Naive B cell (primary cell): ENCODE data around the gene GNB1L. TPM values are rescaled to one million over a fixed set of nuclear protein-coding genes. Genes with fewer than 3 reads are reported as not detected.

Experiments
- ATAC-seq, 2 donors: fragments of 150-1000 bp; cut with Tn5 transposase; 2 replicates each; pipeline ENCODE4 v1.10.0; 2021; ENCODE audit warnings: low read depth in 2 of 2, mild to moderate bottlenecking in 2 of 2, moderate library complexity in 2 of 2
- DNase-seq: peaks from one replicate; pipeline ENCODE4 v3.0.0; 2022
- H3K27ac Mint-ChIP-seq, 6 donors: one replicate each; pipeline ENCODE4 v1.8.0; 2020 to 2022; ENCODE audit warnings: mild to moderate bottlenecking in 6 of 6, mixed read lengths in 6 of 6, moderate library complexity in 5 of 6, inconsistent platforms in 2 of 6
- H3K27me3 Mint-ChIP-seq, 3 donors: one replicate each; pipeline ENCODE4 v1.8.0; 2021 to 2022; ENCODE audit warnings: mixed read lengths in 3 of 3, mild to moderate bottlenecking in 1 of 3
- H3K36me3 Mint-ChIP-seq, 2 donors: one replicate each; pipeline ENCODE4 v1.8.0; 2020 to 2022; ENCODE audit warnings: mixed read lengths in 2 of 2, inconsistent platforms in 1 of 2, mild to moderate bottlenecking in 1 of 2
- H3K4me1 Mint-ChIP-seq, 3 donors: one replicate each; pipeline ENCODE4 v1.8.0; 2020 to 2022; ENCODE audit warnings: mixed read lengths in 3 of 3, inconsistent platforms in 1 of 3, mild to moderate bottlenecking in 1 of 3, moderate library complexity in 1 of 3
- H3K4me3 Mint-ChIP-seq, 8 donors: one replicate each; pipeline ENCODE4 v1.8.0; 2020 to 2022; ENCODE audit warnings: mild to moderate bottlenecking in 8 of 8, mixed read lengths in 8 of 8, moderate library complexity in 8 of 8, inconsistent platforms in 2 of 8
- H3K9me3 Mint-ChIP-seq, 7 donors: one replicate each; pipeline ENCODE4 v1.8.0; 2020 to 2022; ENCODE audit warnings: mixed read lengths in 7 of 7, mild to moderate bottlenecking in 5 of 7, inconsistent platforms in 2 of 7, moderate library complexity in 1 of 7
- polyA plus RNA-seq, 6 donors: library from polyadenylated mRNA; unstranded; fragments of 300-500 nt; fragmentation: Illumina TruSeq; gene quantifications; one replicate each; pipeline ENCODE4 v1.2.3, GENCODE V29; 2021; ENCODE audit warnings: low read depth in 6 of 6

Gene GNB1L
- polyA plus RNA-seq, 6 donors from 2014 or later: 6.2 to 14.8 (median 12.0) TPM

DNA sequence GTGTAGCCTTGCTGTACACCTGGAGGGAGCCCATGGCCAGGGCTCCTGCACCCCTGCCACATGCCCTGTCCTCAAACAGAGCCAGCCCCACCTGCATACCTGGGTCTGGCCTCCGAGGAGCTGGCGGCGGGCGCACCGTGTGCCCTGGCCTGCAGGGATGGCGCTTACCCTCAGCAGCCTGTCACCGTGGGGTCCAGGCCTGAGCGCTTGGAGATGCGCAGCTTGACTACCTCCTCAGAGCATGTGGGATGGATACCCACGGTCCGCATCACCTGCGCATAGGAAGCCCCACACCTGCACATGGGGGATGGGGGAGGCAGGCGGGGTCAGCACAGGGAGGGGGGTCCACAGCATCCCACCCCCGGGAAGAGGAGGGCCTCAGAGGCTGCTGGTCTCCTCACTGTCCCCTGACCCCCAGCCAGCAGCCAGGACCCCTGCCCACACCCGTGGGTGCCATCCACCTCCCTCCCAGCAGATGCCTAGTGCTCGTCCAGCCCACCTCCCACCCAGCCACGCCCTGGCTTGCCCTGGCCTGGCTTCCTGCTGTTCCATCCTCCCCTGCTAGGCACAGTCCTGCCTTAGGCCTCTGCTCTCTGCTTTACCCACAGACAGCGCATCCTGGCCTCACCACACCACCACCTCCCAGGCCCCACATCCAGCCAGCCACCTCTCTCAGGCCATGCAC, 22.4 kb upstream of the GNB1L start:
- Mint-ChIP-seq H3K36me3 (no peaks in the 10 kb centered on the region), H3K9me3 (no peaks in the 10 kb centered on the region), H3K27ac (peak overlapping the region in 1 of 6 donors; percentile 61), H3K4me3 (no peak overlapping the region), H3K27me3 (no peaks in the 10 kb centered on the region), H3K4me1 (no peaks in the 10 kb centered on the region)
- DNase-seq: no peak
- ATAC-seq: no peak

DNA sequence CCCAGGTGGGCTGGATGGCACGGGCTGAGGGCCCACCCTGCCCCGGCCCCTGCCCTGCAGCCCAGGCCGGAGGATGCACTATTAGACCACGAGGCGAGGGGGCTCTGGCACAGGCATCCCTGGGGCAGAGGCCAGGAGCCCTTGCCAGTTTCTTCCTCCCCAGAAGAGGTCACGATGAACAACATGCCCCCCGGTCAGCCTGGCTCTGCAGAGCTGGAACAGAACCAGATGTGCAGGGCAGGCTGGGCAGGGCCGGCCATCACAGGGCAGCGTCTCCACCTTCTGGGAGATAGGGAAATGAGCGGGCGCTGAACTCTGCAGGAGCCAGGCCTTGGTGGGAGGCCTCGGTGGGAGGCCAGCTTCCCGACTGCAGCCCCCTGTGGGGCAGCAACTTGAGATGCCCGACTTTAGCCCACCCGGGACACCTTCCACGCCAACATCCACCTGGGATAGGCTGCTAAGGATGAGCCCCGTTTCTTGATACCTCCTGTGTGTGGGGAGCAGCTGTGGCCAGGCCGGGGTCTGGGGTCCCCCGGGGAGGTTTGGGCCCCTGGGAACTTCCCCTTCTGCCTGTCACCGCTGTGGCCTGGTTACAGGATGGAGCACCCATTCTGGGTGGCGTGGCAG, 21.8 kb upstream of the GNB1L start:
- ATAC-seq: no peak
- Mint-ChIP-seq H3K36me3 (no peaks in the 10 kb centered on the region), H3K27ac (no peak overlapping the region), H3K27me3 (no peaks in the 10 kb centered on the region), H3K4me1 (no peaks in the 10 kb centered on the region), H3K4me3 (no peak overlapping the region), H3K9me3 (no peaks in the 10 kb centered on the region)
- DNase-seq: no peak

DNA sequence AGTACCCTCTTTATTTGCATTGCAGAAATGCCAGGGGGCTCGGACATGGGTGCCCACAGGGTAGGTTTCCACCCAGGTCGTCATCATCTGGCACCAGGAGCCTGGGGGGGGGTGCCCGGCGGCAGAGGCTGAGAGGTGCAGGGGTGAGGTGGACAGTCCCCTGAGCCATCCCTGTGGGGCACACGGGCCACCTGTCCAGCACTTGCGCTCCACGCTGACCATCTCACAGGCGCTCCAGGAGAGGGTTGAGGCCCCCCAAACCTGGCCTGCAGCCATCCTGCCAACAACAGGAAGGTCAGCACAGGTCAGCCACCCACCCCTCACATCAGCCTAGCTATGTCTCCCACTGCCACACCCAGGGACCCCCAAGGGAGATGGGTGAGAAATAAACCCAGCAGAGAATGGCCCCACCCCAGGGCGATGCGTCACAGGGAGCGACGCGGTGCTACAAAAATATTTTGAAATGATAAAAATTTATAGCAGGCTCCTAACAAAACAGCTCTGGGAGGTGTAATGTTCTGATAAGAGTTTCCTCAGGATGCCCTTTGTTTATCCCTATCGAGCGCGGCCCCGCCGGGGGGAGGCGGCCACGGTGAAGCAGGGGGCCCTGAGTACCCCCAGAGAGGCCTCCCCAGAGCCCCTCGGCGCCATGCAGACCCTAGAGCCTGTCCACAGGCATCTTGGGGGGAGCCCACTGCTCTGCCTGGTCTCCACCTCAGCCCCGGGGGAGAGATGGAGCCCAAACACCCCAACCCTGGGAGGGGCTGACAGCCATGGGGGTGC, 21.0 kb upstream of the GNB1L start:
- H3K27me3 Mint-ChIP-seq: no peaks in the 10 kb centered on the region
- ATAC-seq (no peak), DNase-seq (no peak)
- no peak overlapping the region for H3K27ac Mint-ChIP-seq
- H3K4me1 Mint-ChIP-seq: no peaks in the 10 kb centered on the region
- H3K9me3 Mint-ChIP-seq: no peaks in the 10 kb centered on the region
- H3K4me3 Mint-ChIP-seq: no peak overlapping the region
- H3K36me3 Mint-ChIP-seq: no peaks in the 10 kb centered on the region

DNA sequence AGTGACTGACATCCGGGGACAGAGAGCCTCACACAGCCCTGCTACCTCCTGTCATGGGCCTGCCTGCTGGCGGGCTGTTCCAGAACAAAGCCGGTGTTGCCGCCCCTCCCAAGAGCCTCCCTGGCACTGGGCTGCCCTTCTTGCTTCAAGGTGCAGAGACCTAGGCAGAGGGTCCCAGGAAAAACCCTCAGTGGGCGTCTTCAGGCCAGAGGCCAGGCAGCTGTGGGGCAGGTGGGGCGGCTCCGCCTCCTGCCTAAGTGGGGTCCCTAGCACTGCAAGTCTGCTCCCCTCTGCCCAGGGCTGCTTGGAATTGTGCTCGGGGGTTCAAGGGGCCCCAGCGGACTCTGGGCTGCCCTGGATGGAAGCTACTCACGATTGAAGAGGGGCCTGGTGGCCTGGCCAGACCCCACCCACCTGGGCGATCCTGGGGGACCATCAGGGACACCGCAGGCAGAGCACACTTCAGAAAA, 20.4 kb upstream of the GNB1L start:
- Mint-ChIP-seq H3K4me1 (no peaks in the 10 kb centered on the region), H3K27me3 (no peaks in the 10 kb centered on the region), H3K27ac (no peak overlapping the region), H3K4me3 (no peak overlapping the region), H3K36me3 (no peaks in the 10 kb centered on the region), H3K9me3 (no peaks in the 10 kb centered on the region)
- ATAC-seq (no peak), DNase-seq (no peak)

DNA sequence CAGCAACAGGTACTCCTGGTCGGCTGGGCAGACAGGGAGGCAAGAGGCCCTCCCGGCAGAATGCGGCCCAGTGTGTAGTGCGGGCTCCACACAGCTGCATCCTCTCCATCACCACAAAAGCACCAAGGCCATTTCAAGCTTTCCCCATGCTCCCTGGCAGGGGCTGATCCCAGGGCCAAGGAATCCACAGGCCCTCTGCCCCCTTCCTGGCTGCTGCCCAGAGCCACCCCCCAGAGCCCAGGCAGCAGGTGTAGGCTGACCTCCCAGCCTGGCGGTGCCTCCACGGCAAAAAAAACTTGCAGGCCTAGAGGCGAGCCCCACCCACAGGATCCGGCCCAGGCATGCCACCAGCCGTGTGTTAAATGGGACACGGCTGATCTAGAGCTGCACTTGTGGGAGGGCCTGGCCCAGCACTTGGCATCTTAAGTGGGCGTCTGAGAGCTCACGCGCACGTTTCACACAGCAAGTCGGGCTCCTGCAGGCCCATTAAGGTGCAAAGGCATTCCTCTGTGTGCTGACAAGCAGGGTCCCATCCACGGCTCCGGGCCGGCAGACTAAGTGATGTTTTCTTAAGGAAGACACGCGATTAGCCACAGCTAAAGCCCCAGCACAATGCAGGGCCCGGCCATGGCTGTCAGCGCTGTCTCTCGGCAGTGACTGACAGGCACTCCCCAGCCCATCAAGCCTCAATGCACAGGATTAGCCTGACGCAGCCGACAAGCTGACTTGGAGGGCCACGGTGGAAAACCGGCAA, 19.8 kb upstream of the GNB1L start:
- Mint-ChIP-seq H3K27me3 (no peaks in the 10 kb centered on the region), H3K9me3 (no peaks in the 10 kb centered on the region), H3K36me3 (no peaks in the 10 kb centered on the region), H3K27ac (no peak overlapping the region), H3K4me1 (no peaks in the 10 kb centered on the region), H3K4me3 (no peak overlapping the region)
- no peak for DNase-seq
- no peak for ATAC-seq

DNA sequence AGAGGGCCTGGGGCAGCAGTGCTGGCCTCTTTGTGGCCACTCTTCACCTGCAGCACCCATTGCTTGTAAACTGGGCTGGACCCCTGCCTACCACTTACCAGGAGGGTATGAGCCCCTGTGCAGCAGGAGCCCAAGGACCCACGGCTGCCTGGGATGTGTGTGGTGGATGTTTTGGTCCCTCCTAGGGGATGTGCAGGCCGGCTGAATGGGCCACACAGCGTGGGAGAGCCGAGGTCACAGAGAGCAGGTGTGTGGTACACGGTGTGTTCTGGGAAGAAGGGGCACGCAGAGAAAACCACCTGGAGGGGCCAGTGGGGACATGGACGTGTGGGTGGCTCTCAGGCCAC, 19.3 kb upstream of the GNB1L start:
- ATAC-seq: no peak
- DNase-seq: no peak
- Mint-ChIP-seq H3K4me1 (no peaks in the 10 kb centered on the region), H3K4me3 (no peak overlapping the region), H3K9me3 (no peaks in the 10 kb centered on the region), H3K27me3 (no peaks in the 10 kb centered on the region), H3K27ac (no peak overlapping the region), H3K36me3 (no peaks in the 10 kb centered on the region)

DNA sequence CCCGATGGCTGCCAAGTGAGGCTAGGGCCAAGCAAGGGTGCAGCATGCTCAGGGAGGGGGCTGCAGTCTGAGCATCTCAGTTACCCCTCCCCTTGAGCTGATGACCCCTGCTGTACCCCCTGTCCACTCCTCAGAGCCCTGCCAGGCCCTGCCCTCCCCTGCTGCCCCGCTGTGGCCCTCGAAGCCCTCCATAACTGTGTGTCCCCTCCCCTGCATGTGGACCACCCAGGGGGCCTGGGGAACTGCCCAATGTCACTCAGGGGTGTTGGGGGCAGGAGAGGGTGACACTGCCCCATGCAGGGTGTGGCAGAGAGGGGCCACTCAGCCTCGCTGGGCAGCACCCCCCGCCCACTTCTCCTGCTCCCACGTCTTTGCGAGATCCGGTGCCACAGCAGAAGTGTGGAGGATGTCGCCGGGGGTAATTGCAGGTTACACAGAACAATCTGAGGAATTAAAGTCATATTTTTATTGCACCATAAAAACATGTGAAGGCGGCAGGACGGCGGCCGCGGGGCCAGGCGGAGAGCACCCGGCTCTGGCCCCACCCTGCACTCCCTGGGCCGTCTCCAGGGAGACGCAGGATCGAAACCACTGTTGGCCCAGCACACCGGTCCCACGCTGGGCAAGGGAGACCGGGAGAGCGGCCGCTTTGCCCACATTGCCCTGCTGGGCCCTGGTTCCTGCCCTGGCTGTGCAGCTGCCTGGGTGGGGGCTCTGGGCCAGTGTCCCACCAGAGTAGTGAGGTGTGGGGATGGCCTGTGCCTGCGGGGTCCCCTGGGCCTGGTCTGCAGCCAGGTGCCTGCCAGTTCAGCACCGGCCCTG, 18.7 kb upstream of the GNB1L start:
- Mint-ChIP-seq H3K4me3 (no peak overlapping the region), H3K4me1 (peaks cover 0 to 2% (median under 1%) of the 10 kb centered on the region in 3 donors), H3K36me3 (no peaks in the 10 kb centered on the region), H3K27me3 (no peaks in the 10 kb centered on the region), H3K9me3 (no peaks in the 10 kb centered on the region), H3K27ac (no peak overlapping the region)
- no peak for DNase-seq
- ATAC-seq: no peak

DNA sequence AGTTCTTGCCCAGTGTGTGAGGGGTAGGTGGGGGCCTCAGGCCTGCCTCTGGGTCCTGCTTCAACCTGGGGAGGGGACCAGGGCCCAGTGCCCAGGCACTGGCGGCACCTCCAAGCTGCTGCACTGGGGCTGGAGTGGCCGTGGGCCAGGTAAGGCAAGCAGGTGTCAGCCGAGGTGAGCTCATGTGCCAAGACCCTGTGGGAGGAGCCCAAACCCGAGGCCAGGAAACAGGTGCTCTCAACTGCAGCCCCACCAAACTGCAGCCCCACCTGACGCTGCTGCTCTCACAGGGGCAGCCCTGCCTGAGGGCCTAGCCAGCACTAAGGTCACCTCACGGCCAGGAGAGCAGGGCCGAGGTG, 18.1 kb upstream of the GNB1L start:
- peak overlapping the region in 1 of 6 donors; percentile 76 for H3K27ac Mint-ChIP-seq
- H3K36me3 Mint-ChIP-seq: no peaks in the 10 kb centered on the region
- H3K4me3 Mint-ChIP-seq: no peak overlapping the region
- ATAC-seq: no peak
- peaks cover 0 to 7% (median 2%) of the 10 kb centered on the region in 3 donors for H3K4me1 Mint-ChIP-seq
- no peak for DNase-seq
- no peaks in the 10 kb centered on the region for H3K9me3 Mint-ChIP-seq
- no peaks in the 10 kb centered on the region for H3K27me3 Mint-ChIP-seq

DNA sequence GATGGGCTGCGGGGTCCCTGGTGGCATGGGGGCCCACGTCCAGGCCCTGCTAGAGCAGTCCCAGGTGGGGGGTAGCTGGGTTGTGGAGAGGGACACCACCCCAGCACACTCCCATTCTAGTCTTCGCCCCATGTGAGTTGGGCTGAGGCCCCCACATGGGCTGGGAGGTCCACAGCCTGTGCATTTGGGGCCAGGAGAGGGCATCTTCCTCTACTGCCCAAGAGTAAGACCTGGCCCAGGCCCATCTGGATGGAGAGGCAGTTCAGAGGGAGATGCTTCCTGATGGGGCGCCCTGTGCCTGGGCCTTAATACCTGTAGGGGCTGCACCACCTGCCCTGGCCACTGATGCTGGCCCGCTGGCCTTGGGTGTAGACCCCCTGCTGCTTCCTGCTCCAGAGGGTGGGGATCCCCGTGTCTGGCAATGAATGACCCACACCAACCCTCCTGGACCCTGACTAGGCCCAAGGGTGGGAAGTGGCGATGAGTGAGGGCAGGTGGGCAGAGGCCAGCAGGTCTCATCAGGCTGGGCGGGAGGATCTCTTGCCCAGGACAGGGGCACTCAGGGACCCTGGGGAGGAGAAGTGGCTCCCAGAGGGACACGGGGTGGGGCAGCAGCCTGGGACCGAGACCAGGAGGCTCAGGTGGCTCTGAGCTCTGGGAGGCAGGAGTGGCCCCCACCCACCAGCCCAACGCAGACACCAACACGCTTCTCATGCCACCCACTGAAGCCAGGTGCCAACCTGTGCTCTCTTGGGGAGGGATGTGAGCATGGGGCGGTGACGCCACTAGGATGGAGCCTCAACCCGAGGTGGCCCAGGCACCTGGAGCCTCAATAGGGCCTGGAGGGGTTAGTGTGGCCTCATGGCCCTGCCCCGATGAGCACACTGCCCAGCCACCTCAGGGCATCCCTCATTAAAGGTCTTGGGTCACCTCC, 17.4 kb upstream of the GNB1L start:
- Mint-ChIP-seq H3K36me3 (no peaks in the 10 kb centered on the region), H3K4me3 (no peak overlapping the region), H3K4me1 (peaks cover 0 to 7% (median 2%) of the 10 kb centered on the region in 3 donors), H3K9me3 (no peaks in the 10 kb centered on the region), H3K27me3 (no peaks in the 10 kb centered on the region), H3K27ac (no peak overlapping the region)
- ATAC-seq: no peak
- no peak for DNase-seq

DNA sequence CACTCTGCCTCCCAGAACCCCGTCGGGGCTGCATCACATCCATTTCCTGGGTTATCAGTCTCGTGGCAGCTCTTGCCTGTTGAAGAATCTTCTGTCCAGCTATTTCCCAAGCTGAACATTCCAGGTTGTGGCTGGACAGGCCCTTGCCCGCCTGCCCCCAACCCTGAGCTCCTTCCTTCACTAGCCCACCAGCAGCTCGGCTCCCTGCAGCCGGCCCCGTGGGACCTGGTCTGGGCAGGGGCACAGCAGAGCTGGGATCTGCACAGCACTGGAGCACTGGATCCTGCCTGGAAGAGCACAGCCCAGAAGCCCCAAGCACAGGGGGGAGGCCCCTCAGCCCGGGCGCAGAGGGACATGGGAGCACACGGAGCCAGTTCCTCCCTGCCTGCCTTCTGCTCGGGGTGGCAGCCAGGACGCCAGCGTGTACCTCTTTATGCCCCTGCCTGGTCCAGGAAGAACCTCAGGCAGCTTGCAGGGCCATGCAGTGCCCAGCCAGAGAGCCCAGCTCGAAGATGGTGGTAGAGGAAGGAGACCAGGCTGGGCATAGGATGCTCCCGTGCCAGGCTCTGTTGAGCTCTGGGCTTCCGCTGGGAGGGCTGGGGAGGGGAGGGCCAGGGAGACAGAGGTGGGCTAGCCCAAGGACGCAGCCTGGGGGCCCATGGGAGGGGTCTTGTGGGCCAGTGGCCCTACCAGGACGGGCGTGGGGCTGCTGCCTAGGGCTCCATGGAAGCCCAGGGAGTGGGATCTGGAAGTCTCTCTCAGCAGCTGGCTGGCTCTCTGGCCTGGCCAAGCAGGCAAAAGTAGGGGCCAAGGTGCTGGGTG, 16.6 kb upstream of the GNB1L start:
- Mint-ChIP-seq H3K27ac (no peak overlapping the region), H3K4me3 (no peak overlapping the region), H3K36me3 (no peaks in the 10 kb centered on the region), H3K4me1 (peaks cover 0 to 7% (median 2%) of the 10 kb centered on the region in 3 donors), H3K27me3 (no peaks in the 10 kb centered on the region), H3K9me3 (no peaks in the 10 kb centered on the region)
- ATAC-seq (no peak), DNase-seq (no peak)

DNA sequence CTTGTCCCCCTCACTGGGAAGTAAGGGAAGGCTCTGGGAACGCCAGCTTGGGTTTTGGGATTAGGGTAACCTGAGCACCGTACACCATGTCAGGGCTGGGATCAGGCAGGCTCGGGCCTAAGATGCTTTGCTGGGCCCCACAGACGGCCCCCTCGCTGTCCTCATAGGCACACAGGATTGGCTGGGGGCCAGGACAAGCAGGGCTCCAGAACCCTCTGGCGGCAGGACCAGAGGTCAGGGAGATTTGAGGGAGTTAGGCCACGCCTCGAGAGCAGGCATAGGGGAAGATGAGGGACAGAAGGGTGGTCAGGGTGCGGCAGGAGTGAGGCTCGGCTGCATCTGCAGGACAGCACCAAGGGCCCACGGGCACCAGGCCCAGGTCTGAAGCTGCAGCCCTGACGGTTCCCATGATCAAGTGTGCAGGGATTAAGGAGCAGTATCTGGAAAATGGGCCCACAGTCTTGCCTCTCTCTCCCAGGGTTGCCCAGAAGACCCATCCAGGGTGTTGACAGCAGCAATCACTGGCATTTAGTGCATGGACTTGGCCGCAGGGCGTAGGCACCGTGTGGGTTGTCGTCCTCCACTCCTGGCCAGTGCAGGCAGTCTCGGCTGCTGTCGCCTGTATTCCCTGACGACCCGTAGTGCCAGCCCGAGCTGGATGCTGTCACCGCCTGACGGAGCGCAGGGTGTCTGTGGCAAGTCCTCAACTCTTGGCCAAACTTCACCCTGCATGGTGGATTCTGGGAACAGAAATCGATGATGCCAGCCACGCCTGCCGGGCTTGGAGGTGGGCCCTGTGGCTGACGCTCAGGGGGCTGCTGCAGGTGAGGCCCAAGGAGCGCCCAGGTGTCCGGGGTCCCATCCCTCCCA, 15.7 kb upstream of the GNB1L start:
- no peaks in the 10 kb centered on the region for H3K9me3 Mint-ChIP-seq
- DNase-seq: no peak
- H3K4me3 Mint-ChIP-seq: no peak overlapping the region
- H3K27ac Mint-ChIP-seq: peak overlapping the region in 1 of 6 donors; percentile 36
- no peak for ATAC-seq
- H3K36me3 Mint-ChIP-seq: no peaks in the 10 kb centered on the region
- no peaks in the 10 kb centered on the region for H3K27me3 Mint-ChIP-seq
- peaks cover 0 to 7% (median 2%) of the 10 kb centered on the region in 3 donors for H3K4me1 Mint-ChIP-seq
